Measurements from ENCODE around the gene ADAMTS14.

ADAMTS14 gene

DNA sequence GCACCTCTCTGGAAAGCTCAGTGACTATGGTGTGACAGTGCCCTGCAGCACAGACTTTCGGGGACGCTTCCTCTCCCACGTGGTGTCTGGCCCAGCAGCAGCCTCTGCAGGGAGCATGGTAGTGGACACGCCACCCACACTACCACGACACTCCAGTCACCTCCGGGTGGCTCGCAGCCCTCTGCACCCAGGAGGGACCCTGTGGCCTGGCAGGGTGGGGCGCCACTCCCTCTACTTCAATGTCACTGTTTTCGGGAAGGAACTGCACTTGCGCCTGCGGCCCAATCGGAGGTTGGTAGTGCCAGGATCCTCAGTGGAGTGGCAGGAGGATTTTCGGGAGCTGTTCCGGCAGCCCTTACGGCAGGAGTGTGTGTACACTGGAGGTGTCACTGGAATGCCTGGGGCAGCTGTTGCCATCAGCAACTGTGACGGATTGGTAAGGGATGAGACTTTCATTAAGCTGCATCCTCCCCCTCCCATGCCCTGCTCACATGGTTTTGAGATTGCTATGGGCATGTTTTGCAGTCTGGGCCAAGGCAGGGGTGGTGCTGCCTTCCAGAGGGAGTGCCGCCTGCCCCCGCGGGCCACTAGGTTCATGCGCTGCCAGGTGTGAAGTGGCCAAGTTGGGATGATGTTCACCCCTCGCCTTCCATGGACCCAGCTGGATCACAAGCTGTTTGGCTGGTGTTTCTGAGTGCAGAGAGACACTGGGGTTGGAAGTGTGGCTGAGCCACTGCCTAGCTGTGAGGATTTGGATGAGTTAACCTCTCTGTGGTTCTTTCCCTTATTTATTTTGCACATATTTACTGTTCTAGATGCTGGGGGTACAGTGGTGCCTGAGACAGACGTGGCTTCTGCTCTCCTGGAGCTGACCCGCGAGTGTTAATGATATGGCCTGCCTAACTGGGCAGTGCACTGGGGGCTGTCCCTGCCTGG lies 2.5 kb downstream of the ADAMTS14 start:
- Histone ChIP-seq H3K4me3 (ENCODE audit: low read depth in 1 of 2, low read length in 2 of 2) (no peak overlapping the region), H3K9ac (ENCODE audit: low read depth in 1 of 2, low read length in 2 of 2) (no peak overlapping the region), H3K27me3 (ENCODE audit: control insufficient read depth in 1 of 2, insufficient read depth in 2 of 2, low read length in 2 of 2) (peaks cover 25 to 27% of the 10 kb centered on the region in 2 donors), H3K4me1 (ENCODE audit: control insufficient read depth in 1 of 2, insufficient read depth in 2 of 2, low read length in 2 of 2) (peaks cover 0 to 4% of the 10 kb centered on the region in 2 donors), H3K36me3 (ENCODE audit: control insufficient read depth in 1 of 2, insufficient read depth in 2 of 2, low read length in 2 of 2) (no peaks in the 10 kb centered on the region), H3K9me3 (ENCODE audit: control insufficient read depth in 1 of 2, low read length in 2 of 2) (no peaks in the 10 kb centered on the region), H3K27ac (ENCODE audit: low read depth, low read length) (no peak overlapping the region)

DNA sequence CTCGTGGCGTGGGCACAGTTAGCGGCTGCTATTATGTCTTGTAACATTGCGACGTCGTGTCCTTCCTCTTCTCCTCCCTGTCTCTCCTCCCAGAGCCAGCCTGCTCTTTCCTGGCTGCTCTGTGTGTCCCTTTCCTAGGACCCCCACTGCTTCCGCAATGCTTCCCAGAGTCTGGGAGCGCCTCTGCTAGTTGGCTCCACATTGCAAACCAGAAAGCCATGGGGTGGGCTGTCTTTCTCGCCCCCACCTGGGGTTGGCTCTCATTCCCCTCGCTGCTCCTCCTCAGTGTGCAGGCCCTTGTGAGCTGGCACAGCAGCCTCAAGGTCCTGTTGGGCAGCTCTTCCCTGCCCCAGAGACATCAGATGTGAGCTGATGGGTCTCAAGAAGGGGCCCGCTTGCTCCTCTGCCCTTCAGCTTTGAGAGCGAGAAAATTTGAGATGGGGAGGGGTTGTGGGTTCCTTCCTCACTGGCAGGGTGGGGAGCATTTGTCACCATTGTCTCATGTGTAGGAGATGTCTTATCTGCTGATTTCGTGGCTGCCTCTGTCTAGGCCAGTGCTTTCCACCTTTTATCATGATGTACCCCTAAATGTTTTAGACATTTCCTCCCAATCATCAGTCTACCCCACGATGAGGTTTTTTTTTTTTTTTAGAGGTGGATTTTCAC lies 3.3 kb downstream of the ADAMTS14 start:
- H3K9me3 ChIP-seq (ENCODE audit: control insufficient read depth in 1 of 2, low read length in 2 of 2) = no peaks in the 10 kb centered on the region
- H3K4me1 ChIP-seq (ENCODE audit: control insufficient read depth in 1 of 2, insufficient read depth in 2 of 2, low read length in 2 of 2) = peaks cover 0 to 4% of the 10 kb centered on the region in 2 donors
- H3K4me3 ChIP-seq (ENCODE audit: low read depth in 1 of 2, low read length in 2 of 2) = no peak overlapping the region
- H3K36me3 ChIP-seq (ENCODE audit: control insufficient read depth in 1 of 2, insufficient read depth in 2 of 2, low read length in 2 of 2) = no peaks in the 10 kb centered on the region
- peaks cover 25 to 27% of the 10 kb centered on the region in 2 donors for H3K27me3 ChIP-seq (ENCODE audit: control insufficient read depth in 1 of 2, insufficient read depth in 2 of 2, low read length in 2 of 2)
- H3K27ac ChIP-seq (ENCODE audit: low read depth, low read length) = no peak overlapping the region
- no peak overlapping the region for H3K9ac ChIP-seq (ENCODE audit: low read depth in 1 of 2, low read length in 2 of 2)

- Histone ChIP-seq H3K9me3 (ENCODE audit: control insufficient read depth in 1 of 2, low read length in 2 of 2) (no peaks in the 10 kb centered on the region), H3K4me3 (ENCODE audit: low read depth in 1 of 2, low read length in 2 of 2) (no peak overlapping the region), H3K4me1 (ENCODE audit: control insufficient read depth in 1 of 2, insufficient read depth in 2 of 2, low read length in 2 of 2) (peaks cover 0 to 4% of the 10 kb centered on the region in 2 donors), H3K9ac (ENCODE audit: low read depth in 1 of 2, low read length in 2 of 2) (no peak overlapping the region), H3K27ac (ENCODE audit: low read depth, low read length) (no peak overlapping the region), H3K27me3 (ENCODE audit: control insufficient read depth in 1 of 2, insufficient read depth in 2 of 2, low read length in 2 of 2) (peaks cover 21 to 27% of the 10 kb centered on the region in 2 donors), H3K36me3 (ENCODE audit: control insufficient read depth in 1 of 2, insufficient read depth in 2 of 2, low read length in 2 of 2) (no peaks in the 10 kb centered on the region)
Observed at GRCh38 chr10:70676511-70676910, 4.2 kb downstream of the ADAMTS14 start.

- peaks cover 0 to 4% of the 10 kb centered on the region in 2 donors for H3K4me1 ChIP-seq (ENCODE audit: control insufficient read depth in 1 of 2, insufficient read depth in 2 of 2, low read length in 2 of 2)
- peaks cover 16 to 22% of the 10 kb centered on the region in 2 donors for H3K27me3 ChIP-seq (ENCODE audit: control insufficient read depth in 1 of 2, insufficient read depth in 2 of 2, low read length in 2 of 2)
- H3K9me3 ChIP-seq (ENCODE audit: control insufficient read depth in 1 of 2, low read length in 2 of 2) = no peaks in the 10 kb centered on the region
- no peaks in the 10 kb centered on the region for H3K36me3 ChIP-seq (ENCODE audit: control insufficient read depth in 1 of 2, insufficient read depth in 2 of 2, low read length in 2 of 2)
- H3K4me3 ChIP-seq (ENCODE audit: low read depth in 1 of 2, low read length in 2 of 2) = no peak overlapping the region
- no peak overlapping the region for H3K27ac ChIP-seq (ENCODE audit: low read depth, low read length)
- H3K9ac ChIP-seq (ENCODE audit: low read depth in 1 of 2, low read length in 2 of 2) = no peak overlapping the region
Observed at GRCh38 chr10:70677016-70677415, 4.7 kb downstream of the ADAMTS14 start.

GRCh38 chr10:70677620-70678249 lies 5.4 kb downstream of the ADAMTS14 start:
- Histone ChIP-seq H3K27me3 (ENCODE audit: control insufficient read depth in 1 of 2, insufficient read depth in 2 of 2, low read length in 2 of 2) (peaks cover 15 to 20% of the 10 kb centered on the region in 2 donors), H3K27ac (ENCODE audit: low read depth, low read length) (no peak overlapping the region), H3K4me3 (ENCODE audit: low read depth in 1 of 2, low read length in 2 of 2) (no peak overlapping the region)

GRCh38 chr10:70678250-70678635 lies 5.9 kb downstream of the ADAMTS14 start:
- H3K27ac ChIP-seq (ENCODE audit: low read depth, low read length) = no peak overlapping the region
- H3K36me3 ChIP-seq (ENCODE audit: control insufficient read depth in 1 of 2, insufficient read depth in 2 of 2, low read length in 2 of 2) = no peaks in the 10 kb centered on the region
- peaks cover 11 to 15% of the 10 kb centered on the region in 2 donors for H3K27me3 ChIP-seq (ENCODE audit: control insufficient read depth in 1 of 2, insufficient read depth in 2 of 2, low read length in 2 of 2)
- H3K4me3 ChIP-seq (ENCODE audit: low read depth in 1 of 2, low read length in 2 of 2) = no peak overlapping the region
- peaks cover 0 to 9% of the 10 kb centered on the region in 2 donors for H3K4me1 ChIP-seq (ENCODE audit: control insufficient read depth in 1 of 2, insufficient read depth in 2 of 2, low read length in 2 of 2)
- no peak overlapping the region for H3K9ac ChIP-seq (ENCODE audit: low read depth in 1 of 2, low read length in 2 of 2)
- H3K9me3 ChIP-seq (ENCODE audit: control insufficient read depth in 1 of 2, low read length in 2 of 2) = no peaks in the 10 kb centered on the region

More at GRCh38 chr10:70677620-70678249, 5.4 kb downstream of the ADAMTS14 start:
- H3K9ac ChIP-seq (ENCODE audit: low read depth in 1 of 2, low read length in 2 of 2) = no peak overlapping the region
- no peaks in the 10 kb centered on the region for H3K36me3 ChIP-seq (ENCODE audit: control insufficient read depth in 1 of 2, insufficient read depth in 2 of 2, low read length in 2 of 2)
- H3K9me3 ChIP-seq (ENCODE audit: control insufficient read depth in 1 of 2, low read length in 2 of 2) = no peaks in the 10 kb centered on the region
- H3K4me1 ChIP-seq (ENCODE audit: control insufficient read depth in 1 of 2, insufficient read depth in 2 of 2, low read length in 2 of 2) = peaks cover 0 to 4% of the 10 kb centered on the region in 2 donors

GRCh38 chr10:70678757-70679489 lies 6.6 kb downstream of the ADAMTS14 start:
- Histone ChIP-seq H3K27ac (ENCODE audit: low read depth, low read length) (no peak overlapping the region), H3K9me3 (ENCODE audit: control insufficient read depth in 1 of 2, low read length in 2 of 2) (no peaks in the 10 kb centered on the region), H3K4me3 (ENCODE audit: low read depth in 1 of 2, low read length in 2 of 2) (no peak overlapping the region), H3K27me3 (ENCODE audit: control insufficient read depth in 1 of 2, insufficient read depth in 2 of 2, low read length in 2 of 2) (peaks cover 6 to 9% of the 10 kb centered on the region in 2 donors), H3K36me3 (ENCODE audit: control insufficient read depth in 1 of 2, insufficient read depth in 2 of 2, low read length in 2 of 2) (no peaks in the 10 kb centered on the region), H3K4me1 (ENCODE audit: control insufficient read depth in 1 of 2, insufficient read depth in 2 of 2, low read length in 2 of 2) (peaks cover 0 to 11% of the 10 kb centered on the region in 2 donors), H3K9ac (ENCODE audit: low read depth in 1 of 2, low read length in 2 of 2) (no peak overlapping the region)

GRCh38 chr10:70679498-70679897 lies 7.2 kb downstream of the ADAMTS14 start:
- H3K36me3 ChIP-seq (ENCODE audit: control insufficient read depth in 1 of 2, insufficient read depth in 2 of 2, low read length in 2 of 2) = no peaks in the 10 kb centered on the region
- H3K9me3 ChIP-seq (ENCODE audit: control insufficient read depth in 1 of 2, low read length in 2 of 2) = no peaks in the 10 kb centered on the region
- peaks cover 0 to 11% of the 10 kb centered on the region in 2 donors for H3K4me1 ChIP-seq (ENCODE audit: control insufficient read depth in 1 of 2, insufficient read depth in 2 of 2, low read length in 2 of 2)
- H3K9ac ChIP-seq (ENCODE audit: low read depth in 1 of 2, low read length in 2 of 2) = no peak overlapping the region
- H3K27me3 ChIP-seq (ENCODE audit: control insufficient read depth in 1 of 2, insufficient read depth in 2 of 2, low read length in 2 of 2) = peaks cover 2 to 5% of the 10 kb centered on the region in 2 donors
- H3K27ac ChIP-seq (ENCODE audit: low read depth, low read length) = no peak overlapping the region
- no peak overlapping the region for H3K4me3 ChIP-seq (ENCODE audit: low read depth in 1 of 2, low read length in 2 of 2)

DNA sequence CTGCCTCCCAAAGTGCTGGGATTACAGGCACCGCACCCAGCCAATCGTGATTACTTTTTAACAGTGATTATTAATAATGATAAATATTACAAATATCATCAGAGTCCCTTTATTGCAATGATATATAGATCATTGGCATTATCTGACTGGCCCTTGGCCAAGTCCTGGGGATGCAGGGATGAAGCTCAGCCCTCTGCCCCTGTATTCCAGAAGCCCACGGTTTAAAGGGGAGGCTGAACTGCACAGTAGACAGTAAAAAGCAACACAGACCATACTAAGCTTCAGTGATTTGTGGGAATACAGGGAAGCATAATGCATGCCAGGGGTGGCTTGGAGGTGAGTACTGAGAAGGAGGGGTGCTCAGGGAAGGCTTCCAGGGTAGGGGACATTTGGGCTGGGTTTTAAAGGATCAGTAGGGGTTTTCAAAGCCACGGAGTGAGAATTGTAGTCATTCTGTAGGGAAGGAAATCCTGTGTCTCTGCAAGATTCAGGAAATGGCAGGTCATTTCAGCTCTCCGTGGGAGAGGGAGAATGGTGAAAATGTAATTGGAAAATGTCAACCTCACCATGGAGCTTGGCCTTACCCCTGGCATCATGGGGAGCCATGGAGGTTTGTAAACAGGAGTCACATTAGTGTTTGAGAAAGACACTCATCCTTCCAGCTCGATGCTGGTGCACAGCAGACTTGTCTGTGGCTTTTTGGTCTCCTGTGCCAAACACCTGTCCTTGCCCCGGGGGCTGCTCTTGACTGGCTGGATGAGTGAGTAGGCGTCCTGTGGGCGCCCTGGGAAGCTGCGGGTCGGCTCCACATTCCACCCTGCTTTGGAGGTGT lies 8.8 kb downstream of the ADAMTS14 start:
- peaks cover 0 to 11% of the 10 kb centered on the region in 2 donors for H3K4me1 ChIP-seq (ENCODE audit: control insufficient read depth in 1 of 2, insufficient read depth in 2 of 2, low read length in 2 of 2)
- no peak overlapping the region for H3K4me3 ChIP-seq (ENCODE audit: low read depth in 1 of 2, low read length in 2 of 2)
- no peak overlapping the region for H3K27ac ChIP-seq (ENCODE audit: low read depth, low read length)
- H3K9me3 ChIP-seq (ENCODE audit: control insufficient read depth in 1 of 2, low read length in 2 of 2) = no peaks in the 10 kb centered on the region
- H3K27me3 ChIP-seq (ENCODE audit: control insufficient read depth in 1 of 2, insufficient read depth in 2 of 2, low read length in 2 of 2) = no peaks in the 10 kb centered on the region
- H3K36me3 ChIP-seq (ENCODE audit: control insufficient read depth in 1 of 2, insufficient read depth in 2 of 2, low read length in 2 of 2) = no peaks in the 10 kb centered on the region
- no peak overlapping the region for H3K9ac ChIP-seq (ENCODE audit: low read depth in 1 of 2, low read length in 2 of 2)

Measured in duodenal mucosa (tissue), 2 donors.